OCI-LY7 (cell line): ENCODE data around the gene SMCHD1. TPM values are rescaled to one million over a fixed set of nuclear protein-coding genes. Genes with fewer than 3 reads are reported as not detected.

Experiments
- BruUV-seq: library from RNA; stranded (reverse); fragments of 400-500 nt; replicated peaks from 2 replicates; lab custom pipeline; 2021; lab: Mats Ljungman, UMichigan
- CTCF ChIA-PET: fragments of 300-600 bp; sonication (Branson Sonifier 250); formaldehyde crosslinking; loops from one replicate; lab custom pipeline; 2022; ENCODE audit warnings: antibody characterized with exemption; ENCODE audit not compliant: unreplicated experiment; lab: Charles Lee
- POLR2A ChIA-PET: fragments of 300-600 bp; sonication (Branson Sonifier 250); formaldehyde crosslinking; loops from one replicate; lab custom pipeline; 2022; ENCODE audit warnings: antibody characterized with exemption; lab: Charles Lee
- DNase-seq: peaks from one replicate; pipeline ENCODE4 v3.0.0-alpha.2; 2015; ENCODE audit warnings: low spot score
- H2AFZ ChIP-seq: fragments of 200-600 bp; sonication (generic), shearing (Covaris generic); 2 replicates; pipeline ENCODE4 v1.6.1; 2014; ENCODE audit warnings: mild to moderate bottlenecking, antibody characterized with exemption, low read length, moderate library complexity
- H3K27ac ChIP-seq: fragments of 200-600 bp; sonication (generic); 2 replicates; pipeline ENCODE4 v1.5.1; 2014; ENCODE audit warnings: mixed run types, low read depth, mild to moderate bottlenecking, moderate library complexity, low read length, inconsistent platforms; ENCODE audit not compliant: poor library complexity, severe bottlenecking
- H3K36me3 ChIP-seq: fragments of 200-600 bp; sonication (generic); 2 replicates; pipeline ENCODE4 v1.6.1; 2014; ENCODE audit warnings: mild to moderate bottlenecking, antibody characterized with exemption, low read length, moderate library complexity, mixed read lengths; ENCODE audit not compliant: insufficient read depth
- H3K4me1 ChIP-seq: fragments of 200-600 bp; sonication (generic); 2 replicates; pipeline ENCODE4 v1.5.1; 2014; ENCODE audit warnings: mild to moderate bottlenecking, low read length; ENCODE audit not compliant: insufficient read depth, poor library complexity, severe bottlenecking
- H3K4me2 ChIP-seq: fragments of 200-600 bp; sonication (generic); 2 replicates; pipeline ENCODE4 v1.6.1; 2014; ENCODE audit warnings: mild to moderate bottlenecking, low read length
- H3K4me3 ChIP-seq: fragments of 200-600 bp; sonication (generic); 2 replicates; pipeline ENCODE4 v1.5.1; 2014; ENCODE audit warnings: mild to moderate bottlenecking, low read depth, low read length; ENCODE audit not compliant: poor library complexity, severe bottlenecking
- H3K79me2 ChIP-seq: fragments of 200-600 bp; sonication (generic); 2 replicates; pipeline ENCODE4 v1.6.1; 2016; ENCODE audit warnings: low read depth, mild to moderate bottlenecking, low read length, moderate library complexity, mixed read lengths; ENCODE audit not compliant: insufficient read depth
- H3K9me2 ChIP-seq: fragments of 200-600 bp; sonication (generic); 2 replicates; pipeline ENCODE4 v1.6.1; 2016; ENCODE audit warnings: mild to moderate bottlenecking, low read length, mixed read lengths; ENCODE audit not compliant: insufficient read depth
- H3K9me3 ChIP-seq: fragments of 200-600 bp; sonication (generic); 2 replicates; pipeline ENCODE4 v1.6.1; 2014; ENCODE audit warnings: mild to moderate bottlenecking, mixed run types, low read length, mixed read lengths
- H4K20me1 ChIP-seq: fragments of 200-600 bp; sonication (generic); 2 replicates; pipeline ENCODE4 v1.6.1; 2014; ENCODE audit warnings: mild to moderate bottlenecking, antibody characterized with exemption, low read length, moderate library complexity, mixed read lengths; ENCODE audit not compliant: insufficient read depth
- EZH2phosphoT487 ChIP-seq: fragments of 200-600 bp; sonication (generic); IDR thresholded peaks from 2 replicates; pipeline ENCODE4 v1.6.1; 2018; ENCODE audit warnings: low read depth, borderline replicate concordance, mild to moderate bottlenecking, mixed run types, antibody characterized with exemption, low read length, moderate library complexity, mixed read lengths
- intact Hi-C: fragments of 100-400 bp; cut with micrococcal nuclease; formaldehyde crosslinking; loops from one replicate; pipeline ENCODE4 v1.10.0; 2022; ENCODE audit not compliant: unreplicated experiment
- total RNA-seq, 2 experiments: library from RNA; depleted of rRNA in 1 of 2; stranded (reverse); fragments of >200 nt in 1 of 2; shearing (Covaris generic) in 1 of 2; gene quantifications; 2 replicates each; pipeline ENCODE4 v1.2.3, GENCODE V29; 2014 to 2022
- TF ChIP-seq, protein P1 (sequence below): fragments of 200-600 bp; sonication (generic); conservative IDR thresholded peaks from 2 replicates; pipeline ENCODE4 v1.5.1; 2014; ENCODE audit warnings: mild to moderate bottlenecking, antibody characterized with exemption, low read length, moderate library complexity, mixed read lengths

The SMCHD1 gene
- total RNA-seq, 2 experiments from 2014 or later = 114 to 140 TPM

DNA sequence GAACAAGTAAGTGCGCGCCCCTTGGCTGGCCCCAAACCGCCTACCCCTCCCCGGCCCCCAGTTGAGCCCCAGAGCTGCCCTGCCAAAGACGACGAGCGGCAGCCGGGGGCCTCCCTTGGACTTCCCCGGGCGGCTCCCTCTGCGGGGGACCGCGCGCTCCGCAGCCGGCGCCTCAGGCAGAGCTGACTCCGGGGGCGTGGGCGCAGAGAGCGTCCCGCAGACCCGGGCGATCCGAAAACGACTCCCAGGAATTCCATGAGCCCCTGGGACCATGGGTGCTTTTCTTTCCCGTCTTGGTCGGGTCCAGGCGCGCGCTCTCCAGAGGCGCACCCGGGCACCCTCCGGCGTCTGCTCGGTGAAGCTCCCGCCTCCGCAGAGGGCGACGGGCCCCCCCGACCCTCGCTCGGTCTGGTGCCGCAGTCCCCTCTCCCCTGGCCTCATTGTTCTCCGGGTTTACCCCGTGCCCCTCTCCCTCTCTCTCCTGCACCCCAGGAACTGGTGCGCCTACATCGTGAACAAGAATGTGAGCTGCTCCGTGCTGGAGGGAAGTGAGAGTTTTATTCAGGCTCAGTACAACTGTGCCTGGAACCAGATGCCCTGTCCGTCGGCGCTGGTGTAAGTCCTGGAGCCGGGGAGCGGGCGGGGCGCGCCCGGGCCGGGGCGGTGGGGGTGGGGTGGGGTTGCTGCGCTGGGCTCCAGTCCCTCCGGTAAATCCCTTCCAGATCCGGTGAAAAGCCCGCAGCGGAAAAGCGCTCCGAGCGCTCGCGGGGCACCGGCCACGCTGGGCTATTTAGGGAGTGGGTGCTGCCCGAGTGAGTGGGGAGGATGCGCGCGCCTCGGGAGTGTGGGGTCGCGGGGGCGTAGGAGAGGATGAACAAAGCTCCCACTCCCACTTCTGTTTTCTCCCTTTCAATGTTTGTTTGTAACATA is 192.1 kb downstream of the SMCHD1 start:
- H3K79me2 ChIP-seq = no peaks in the 10 kb centered on the region
- TF ChIP-seq, protein P1, sequence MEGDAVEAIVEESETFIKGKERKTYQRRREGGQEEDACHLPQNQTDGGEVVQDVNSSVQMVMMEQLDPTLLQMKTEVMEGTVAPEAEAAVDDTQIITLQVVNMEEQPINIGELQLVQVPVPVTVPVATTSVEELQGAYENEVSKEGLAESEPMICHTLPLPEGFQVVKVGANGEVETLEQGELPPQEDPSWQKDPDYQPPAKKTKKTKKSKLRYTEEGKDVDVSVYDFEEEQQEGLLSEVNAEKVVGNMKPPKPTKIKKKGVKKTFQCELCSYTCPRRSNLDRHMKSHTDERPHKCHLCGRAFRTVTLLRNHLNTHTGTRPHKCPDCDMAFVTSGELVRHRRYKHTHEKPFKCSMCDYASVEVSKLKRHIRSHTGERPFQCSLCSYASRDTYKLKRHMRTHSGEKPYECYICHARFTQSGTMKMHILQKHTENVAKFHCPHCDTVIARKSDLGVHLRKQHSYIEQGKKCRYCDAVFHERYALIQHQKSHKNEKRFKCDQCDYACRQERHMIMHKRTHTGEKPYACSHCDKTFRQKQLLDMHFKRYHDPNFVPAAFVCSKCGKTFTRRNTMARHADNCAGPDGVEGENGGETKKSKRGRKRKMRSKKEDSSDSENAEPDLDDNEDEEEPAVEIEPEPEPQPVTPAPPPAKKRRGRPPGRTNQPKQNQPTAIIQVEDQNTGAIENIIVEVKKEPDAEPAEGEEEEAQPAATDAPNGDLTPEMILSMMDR = no peak
- TF ChIP-seq EZH2phosphoT487 = no peak
- H3K9me2 ChIP-seq = no peaks in the 10 kb centered on the region
- H3K4me2 ChIP-seq = no peak overlapping the region
- no peak overlapping the region for H3K4me3 ChIP-seq
- ChIA-PET POLR2A (no interaction called here), CTCF (no interaction called here)
- intact Hi-C loops = no loop called here
- no peak for DNase-seq
- H3K27ac ChIP-seq = no peak overlapping the region
- BruUV-seq = no TSS peak
- no peaks in the 10 kb centered on the region for H3K36me3 ChIP-seq
- H3K4me1 ChIP-seq = peaks cover 8% of the 10 kb centered on the region
- H4K20me1 ChIP-seq = no peaks in the 10 kb centered on the region
- no peaks in the 10 kb centered on the region for H3K9me3 ChIP-seq
- H2AFZ ChIP-seq = no peak overlapping the region

DNA sequence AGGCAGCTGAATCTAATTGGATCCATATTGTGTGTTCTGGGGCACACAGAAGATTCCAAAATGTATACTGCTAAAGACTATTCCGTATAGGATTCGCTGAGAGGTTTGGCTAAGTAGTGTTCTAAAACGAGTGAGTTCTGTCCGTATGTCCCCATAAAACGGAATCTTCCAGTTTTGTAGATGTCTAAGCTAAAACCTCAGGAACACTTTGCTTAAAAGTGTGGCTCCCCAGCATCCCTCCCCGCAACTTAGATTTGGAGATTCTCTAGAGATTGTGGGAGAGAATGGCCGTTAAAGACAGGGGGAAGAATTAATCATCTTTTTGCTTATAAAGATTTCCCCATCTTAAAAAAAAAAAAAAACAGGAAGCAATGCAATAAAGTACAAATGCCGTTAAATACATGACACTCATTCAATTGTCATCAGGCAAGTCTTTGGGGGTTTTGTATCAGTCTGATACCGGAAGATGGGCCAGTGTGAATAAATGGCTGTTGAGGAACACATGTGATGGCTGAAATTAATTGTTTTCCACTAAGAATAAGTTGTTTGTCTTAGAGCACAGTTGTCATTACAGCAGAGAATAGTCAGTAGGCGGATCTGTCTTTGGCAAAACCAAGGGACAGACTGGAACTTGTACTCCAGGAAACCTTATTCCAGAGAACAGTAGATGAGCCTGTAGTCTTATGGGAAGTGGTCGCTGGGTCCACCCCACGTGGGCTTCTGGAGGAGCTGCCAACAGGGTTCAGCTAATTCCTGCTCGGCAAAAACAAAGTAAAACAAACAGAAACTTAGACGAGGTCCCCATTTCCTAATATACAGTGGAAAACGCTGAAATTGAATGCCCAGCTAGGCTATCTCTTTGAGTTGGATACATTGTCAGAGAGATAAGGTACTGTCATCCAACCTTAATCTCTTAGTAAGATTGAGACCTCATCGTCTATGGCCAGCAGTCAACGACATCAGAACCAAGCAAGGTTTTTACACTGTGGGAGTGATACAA is 193.0 kb downstream of the SMCHD1 start:
- no peak overlapping the region for H3K27ac ChIP-seq
- no peaks in the 10 kb centered on the region for H3K9me3 ChIP-seq
- H3K9me2 ChIP-seq = no peaks in the 10 kb centered on the region
- BruUV-seq = no TSS peak
- DNase-seq = no peak
- H3K79me2 ChIP-seq = no peaks in the 10 kb centered on the region
- H4K20me1 ChIP-seq = no peaks in the 10 kb centered on the region
- CTCF ChIA-PET = no interaction called here
- H2AFZ ChIP-seq = no peak overlapping the region
- POLR2A ChIA-PET = no interaction called here
- TF ChIP-seq EZH2phosphoT487 = no peak; the same call in 1 of the 2 replicates
- TF ChIP-seq, protein P1 = no peak
- no peak overlapping the region for H3K4me2 ChIP-seq
- no peak overlapping the region for H3K4me3 ChIP-seq
- H3K4me1 ChIP-seq = no peaks in the 10 kb centered on the region
- H3K36me3 ChIP-seq = no peaks in the 10 kb centered on the region
- intact Hi-C loops = no loop called here
